Measurements from ENCODE around the gene NIF3L1.

DNA sequence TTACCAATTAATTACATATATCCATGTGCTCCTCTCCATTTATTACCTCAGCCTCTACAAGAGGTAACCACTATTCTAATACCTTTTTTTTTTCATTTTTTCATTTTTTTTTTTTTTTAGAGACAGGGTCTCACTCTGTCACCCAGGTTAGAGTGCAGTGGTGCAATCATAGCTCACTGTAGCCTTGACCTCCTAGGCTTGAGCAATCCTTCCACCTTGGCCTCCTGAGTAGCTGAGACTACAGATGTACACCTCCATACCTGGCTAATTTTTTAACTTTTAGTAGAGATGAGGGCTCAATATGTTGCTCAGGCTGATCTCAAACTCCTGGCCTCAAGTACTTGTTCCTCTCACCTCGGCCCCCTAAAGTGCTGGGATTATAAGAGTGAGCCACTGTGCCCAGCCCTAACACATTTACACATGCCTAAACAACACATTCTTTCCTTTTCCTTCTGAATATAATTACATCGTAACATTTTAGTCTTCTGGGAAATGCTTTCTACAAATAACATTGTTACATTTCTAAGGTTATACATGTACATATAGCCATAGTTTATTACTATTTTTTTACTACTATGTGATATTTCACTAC is 10.8 kb upstream of the NIF3L1 start:
- TF ChIP-seq POLR2A (IDR thresholded peaks at IDR 0.05) (no peak), POLR2AphosphoS5 (IDR thresholded peaks at IDR 0.05) (no peak)

Measured in suprapubic skin (tissue), 4 donors.